ENCODE data around the gene WDR18.

DNA sequence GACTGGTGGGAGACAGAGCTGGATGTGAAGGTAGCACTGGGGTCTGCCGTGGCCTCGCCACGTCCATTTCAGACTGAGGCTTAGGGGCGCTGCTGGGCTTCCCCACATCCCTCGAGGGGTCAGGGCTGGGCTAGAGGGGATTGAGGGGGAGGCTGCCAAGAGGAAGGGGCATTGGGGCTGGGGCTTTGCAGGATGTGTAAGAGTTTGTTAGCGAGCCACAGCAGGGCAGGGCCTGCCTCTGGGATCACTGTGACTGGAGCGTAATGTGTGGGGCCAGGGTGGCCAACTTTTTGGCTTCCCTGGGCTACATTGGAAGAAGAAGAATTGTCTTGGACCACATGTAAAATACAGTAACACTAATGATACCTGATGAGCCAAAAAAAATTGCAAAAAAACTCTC lies 44.2 kb upstream of the WDR18 start:
- TF ChIP-seq, protein P1, sequence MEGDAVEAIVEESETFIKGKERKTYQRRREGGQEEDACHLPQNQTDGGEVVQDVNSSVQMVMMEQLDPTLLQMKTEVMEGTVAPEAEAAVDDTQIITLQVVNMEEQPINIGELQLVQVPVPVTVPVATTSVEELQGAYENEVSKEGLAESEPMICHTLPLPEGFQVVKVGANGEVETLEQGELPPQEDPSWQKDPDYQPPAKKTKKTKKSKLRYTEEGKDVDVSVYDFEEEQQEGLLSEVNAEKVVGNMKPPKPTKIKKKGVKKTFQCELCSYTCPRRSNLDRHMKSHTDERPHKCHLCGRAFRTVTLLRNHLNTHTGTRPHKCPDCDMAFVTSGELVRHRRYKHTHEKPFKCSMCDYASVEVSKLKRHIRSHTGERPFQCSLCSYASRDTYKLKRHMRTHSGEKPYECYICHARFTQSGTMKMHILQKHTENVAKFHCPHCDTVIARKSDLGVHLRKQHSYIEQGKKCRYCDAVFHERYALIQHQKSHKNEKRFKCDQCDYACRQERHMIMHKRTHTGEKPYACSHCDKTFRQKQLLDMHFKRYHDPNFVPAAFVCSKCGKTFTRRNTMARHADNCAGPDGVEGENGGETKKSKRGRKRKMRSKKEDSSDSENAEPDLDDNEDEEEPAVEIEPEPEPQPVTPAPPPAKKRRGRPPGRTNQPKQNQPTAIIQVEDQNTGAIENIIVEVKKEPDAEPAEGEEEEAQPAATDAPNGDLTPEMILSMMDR (IDR thresholded peaks at IDR 0.05; ENCODE audit: low read length) = no peak
- TF ChIP-seq EZH2phosphoT487 (IDR thresholded peaks at IDR 0.05; ENCODE audit: low read length) = no peak

Measured in MM.1S (cell line).